GM03348 (cell line): Measurements from ENCODE around the gene GRIP2.
A peak's percentile ranks its signal among the peaks of the same experiment; 100 is the strongest.

Source experiments
- DNase-seq: peaks from one replicate; pipeline ENCODE4 v3.0.0; 2012; ENCODE audit warnings: low spot score

GRIP2 gene

GRCh38 chr3:14539742-14540491 lies at the start of gene GRIP2:
GRIP2 (minus strand) TSS chr3:14540342; CDS start chr3:14540308, 34 bp downstream.
- no peak for DNase-seq

- DNase-seq: no peak
Observed at GRCh38 chr3:14588425-14589112, 48.4 kb upstream of the GRIP2 start.

GRCh38 chr3:14587740-14588360 lies 47.7 kb upstream of the GRIP2 start:
- peak; percentile 43 for DNase-seq

GRCh38 chr3:14586611-14587010 lies 46.5 kb upstream of the GRIP2 start:
- no peak for DNase-seq

- peak; percentile 24 for DNase-seq
Observed at GRCh38 chr3:14583548-14584091, 43.5 kb upstream of the GRIP2 start.

GRCh38 chr3:14582045-14582410 lies 41.9 kb upstream of the GRIP2 start:
- no peak for DNase-seq

GRCh38 chr3:14581334-14582044 lies 41.3 kb upstream of the GRIP2 start:
- DNase-seq: no peak

GRCh38 chr3:14577897-14578296 lies 37.8 kb upstream of the GRIP2 start:
- DNase-seq: no peak

- no peak for DNase-seq
Observed at GRCh38 chr3:14576163-14576562, 36.0 kb upstream of the GRIP2 start.

GRCh38 chr3:14574183-14574582 lies 34.0 kb upstream of the GRIP2 start:
- DNase-seq: no peak

GRCh38 chr3:14573706-14574105 lies 33.6 kb upstream of the GRIP2 start:
- DNase-seq: no peak

- no peak for DNase-seq
Observed at GRCh38 chr3:14570864-14571263, 30.7 kb upstream of the GRIP2 start.

- DNase-seq: no peak
Observed at GRCh38 chr3:14570089-14570488, 29.9 kb upstream of the GRIP2 start.

- DNase-seq: no peak
Observed at GRCh38 chr3:14569474-14570000, 29.4 kb upstream of the GRIP2 start.

- no peak for DNase-seq
Observed at GRCh38 chr3:14568269-14568668, 28.1 kb upstream of the GRIP2 start.

- no peak for DNase-seq
Observed at GRCh38 chr3:14566812-14567211, 26.7 kb upstream of the GRIP2 start.

- DNase-seq: peak; percentile 30
Observed at GRCh38 chr3:14565868-14566588, 25.9 kb upstream of the GRIP2 start.

GRCh38 chr3:14564741-14565140 lies 24.6 kb upstream of the GRIP2 start:
- DNase-seq: no peak

- DNase-seq: no peak
Observed at GRCh38 chr3:14563946-14564539, 23.9 kb upstream of the GRIP2 start.

- no peak for DNase-seq
Observed at GRCh38 chr3:14562121-14562890, 22.2 kb upstream of the GRIP2 start.
